SU-DHL-6 (cell line): ENCODE results near the gene ZNF184.

Experiments
- CTCF ChIP-seq: fragments of 200-600 bp; sonication (generic); IDR thresholded peaks from one replicate; pipeline ENCODE4 v1.5.1; 2017; ENCODE audit warnings: antibody characterized with exemption, mild to moderate bottlenecking, low read length, moderate library complexity; ENCODE audit not compliant: insufficient read depth, poor library complexity, severe bottlenecking
- EZH2phosphoT487 ChIP-seq: fragments of 200-600 bp; sonication (generic), shearing (Covaris generic); conservative IDR thresholded peaks from 2 replicates; pipeline ENCODE4 v1.6.1; 2018; ENCODE audit warnings: mild to moderate bottlenecking, antibody characterized with exemption, low read length, moderate library complexity, mixed read lengths

GRCh38 chr6:27414996-27415395, 57.9 kb downstream of the ZNF184 start:
- TF ChIP-seq CTCF, result no peak
- TF ChIP-seq EZH2phosphoT487, result no peak
